ENCODE data around the gene FGFR3.

GRCh38 chr4:1792158-1792831 lies 798 bp upstream of the FGFR3 start:
- TF ChIP-seq CTCF (conservative IDR thresholded peaks at IDR 0.05; ENCODE audit: low read length) (no peak), EZH2phosphoT487 (IDR thresholded peaks at IDR 0.05; ENCODE audit: borderline replicate concordance, low read depth, low read length) (no peak)

Measured in OCI-LY7 (cell line).